Measurements from ENCODE around the gene PEPD. TPM values are rescaled to one million over a fixed set of nuclear protein-coding genes. Genes with fewer than 3 reads are reported as not detected.

The PEPD gene
- total and polyA plus RNA-seq, 2 donors (not counting 3 experiments of a cell fraction or from before 2014, with no cell fraction given) = 73.7 to 126 TPM

GRCh38 chr19:33472226-33472625 is 49.4 kb downstream of the PEPD start:
- no peaks in the 10 kb centered on the region for H3K27me3 ChIP-seq (ENCODE audit: control insufficient read depth in 2 of 2, insufficient read depth in 2 of 2, low read length in 2 of 2)
- peak overlapping the region; percentile 94 for H3K27ac ChIP-seq (ENCODE audit: insufficient read depth, low read depth, low read length)
- peak overlapping the region; percentile 12 for H3K4me2 ChIP-seq (ENCODE audit: insufficient read depth, low read length)
- no TSS peak for BruUV-seq (replicated peaks)
- intact Hi-C loops (cut with micrococcal nuclease) (loop anchor here (2.0 to 5.0 kb wide), 2 partner anchors 35 to 37 kb away; no protein-coding TSS in a partner anchor), dilution Hi-C loops (cut with MboI; ENCODE audit: extremely low pct_ligation_motif_present, low sequenced_read_pairs) (no loop called here)
- no peaks in the 10 kb centered on the region for H4K20me1 ChIP-seq (replicated peaks; ENCODE audit: control insufficient read depth, extremely low read depth, insufficient read depth, low read length)
- H2AFZ ChIP-seq (ENCODE audit: low read depth, low read length) = no peak overlapping the region
- DNase-seq (ENCODE audit: low read depth, low spot score) (no peak), FAIRE-seq (no peak)
- peaks cover 22% of the 10 kb centered on the region for H3K4me1 ChIP-seq (ENCODE audit: control insufficient read depth, extremely low read depth, insufficient read depth, low read length)
- TF ChIP-seq FOS (IDR thresholded peaks at IDR 0.05; ENCODE audit: borderline replicate concordance, insufficient read depth, low read length) (no peak), CTCF (IDR thresholded peaks at IDR 0.05; ENCODE audit: extremely low read depth in 1 of 2, insufficient read depth in 1 of 2, low read depth in 1 of 2, low read length in 2 of 2) (no peak), JUN (IDR thresholded peaks at IDR 0.05; ENCODE audit: borderline replicate concordance, insufficient read depth, insufficient read length, low read depth) (no peak), MYC (IDR thresholded peaks at IDR 0.05; ENCODE audit: low read depth, low read length) (no peak), MAX (IDR thresholded peaks at IDR 0.05; ENCODE audit: insufficient read depth, insufficient read length) (no peak), POLR2A (IDR thresholded peaks at IDR 0.05; ENCODE audit: low read depth, low read length) (no peak), POLR2AphosphoS5 (IDR thresholded peaks at IDR 0.05; ENCODE audit: insufficient read depth, low read depth, low read length) (no peak), EZH2 (IDR thresholded peaks at IDR 0.05; ENCODE audit: borderline replicate concordance, low read depth, low read length, severe bottlenecking) (no peak), GATA2 (IDR thresholded peaks at IDR 0.05; ENCODE audit: insufficient read depth, insufficient read length, low read depth, low read length) (no peak)
- H3K9me1 ChIP-seq (replicated peaks; ENCODE audit: control insufficient read depth, extremely low read depth, insufficient read depth, low read length) = no peaks in the 10 kb centered on the region
- H3K36me3 ChIP-seq (ENCODE audit: control insufficient read depth in 2 of 2, extremely low read depth in 1 of 2, insufficient read depth in 2 of 2, low read length in 2 of 2) = peaks cover 0 to 3% of the 10 kb centered on the region in 2 experiments
- peak overlapping the region; percentile 4 for H3K9ac ChIP-seq (replicated peaks; ENCODE audit: extremely low read depth, insufficient read depth, low read length)
- no peaks in the 10 kb centered on the region for H3K9me3 ChIP-seq (replicated peaks; ENCODE audit: control insufficient read depth, insufficient read depth, low read length)
- POLR2A ChIA-PET = no interaction called here
- no peaks in the 10 kb centered on the region for H3K79me2 ChIP-seq (ENCODE audit: control insufficient read depth, insufficient read depth, low read length)
- no peak overlapping the region for H3K4me3 ChIP-seq (replicated peaks in 1 of 3; ENCODE audit: insufficient read depth in 1 of 3, low read depth in 1 of 3, low read length in 3 of 3)
- CTCF ChIA-PET = interaction anchor here (1.9 kb wide), 1 partner anchor 42 kb away, joined by 11 read pairs; no protein-coding TSS in a partner anchor
